ENCODE results near the gene AK3. TPM values are rescaled to one million over a fixed set of nuclear protein-coding genes. Genes with fewer than 3 reads are reported as not detected.

The AK3 gene
- total and polyA plus RNA-seq, 10 of the 15 experiments (the other 5 are each of a cell fraction or from before 2014, with no cell fraction given): 14.2 to 86.6 (median 43.9) TPM

- TF ChIP-seq ZBTB33 (IDR thresholded peaks at IDR 0.05): no peak
Observed at GRCh38 chr9:4667681-4668080, 73.3 kb downstream of the AK3 start (continued).

GRCh38 chr9:4666042-4666699 is 74.8 kb downstream of the AK3 start, which contains the start of gene SPATA6L:
Gene SPATA6L, minus strand, starts transcription at chr9:4666480. Its CDS starts 230 bp downstream, at chr9:4666250.
- peaks cover 21% of the 10 kb centered on the region for H3K4me1 ChIP-seq (ENCODE audit: control insufficient read depth, insufficient read depth, low read length)
- FAIRE-seq (no peak), ATAC-seq (peak; percentile 45), DNase-seq (ENCODE audit: low read depth, low spot score) (no peak)
- peak within 1 kb of the TSS; percentile 65 for H3K4me3 ChIP-seq
- H3K4me2 ChIP-seq (ENCODE audit: control insufficient read depth, insufficient read depth): peak within 1 kb of the TSS; percentile 97
- in situ Hi-C loops (cut with MboI) (no loop called here), intact Hi-C loops (cut with micrococcal nuclease; ENCODE audit: unreplicated experiment) (loop anchor here (10.0 kb wide), 1 partner anchor 779 kb away; no protein-coding TSS in a partner anchor)
- H3K9me3 ChIP-seq (replicated peaks; ENCODE audit: control insufficient read depth, insufficient read depth, low read length): no peaks in the 10 kb centered on the region
- no peak within 1 kb of the TSS; the same call in 1 of the 2 replicates for H3K27ac ChIP-seq (ENCODE audit: control insufficient read depth, insufficient read depth)
- RAD21 ChIA-PET (ENCODE audit: unreplicated experiment): interaction anchor here (0.7 to 2.7 kb wide), 6 partner anchors 10 to 305 kb away, joined by 3 to 11 read pairs (median 4); partner anchors contain the start of gene AK3
- peak within 1 kb of the TSS; percentile 57 for H2AFZ ChIP-seq (ENCODE audit: control insufficient read depth, low read depth, low read length)
- H3K79me2 ChIP-seq (ENCODE audit: control insufficient read depth, insufficient read depth, low read length): peaks cover 5% of the 10 kb centered on the region
- POLR2A ChIA-PET: interaction anchor here (0.9 to 1.6 kb wide), 4 partner anchors 10 to 74 kb away, joined by 3 to 6 read pairs (median 4); no protein-coding TSS in a partner anchor
- BruUV-seq (replicated peaks): TSS peak; percentile 40
- CTCF ChIA-PET: interaction anchor here (0.7 to 3.5 kb wide), 12 partner anchors 9 to 284 kb away, joined by 3 to 14 read pairs (median 4); partner anchors contain the start of genes AK3 and CDC37L1
- no peaks in the 10 kb centered on the region for H3K36me3 ChIP-seq (ENCODE audit: control insufficient read depth in 2 of 2, insufficient read depth in 2 of 2, low read length in 1 of 2)
- WGBS (ENCODE audit: insufficient coverage, insufficient replicate concordance, low lambda C conversion rate, missing lambda C conversion rate): 7% methylated on average over 36 of the region's 36 CpGs
- peak within 1 kb of the TSS; percentile 64 for H3K9ac ChIP-seq (ENCODE audit: control insufficient read depth, insufficient read depth, low read length)
- no peaks in the 10 kb centered on the region; the same call in 1 of the 2 replicates for H4K20me1 ChIP-seq (ENCODE audit: control insufficient read depth, insufficient read depth)
- SMC1A ChIA-PET (ENCODE audit: uncharacterized antibody, unreplicated experiment): interaction anchor here (0.6 to 1.7 kb wide), 10 partner anchors 11 to 929 kb away, joined by 3 to 5 read pairs (median 3); no protein-coding TSS in a partner anchor
- no peaks in the 10 kb centered on the region for H3K27me3 ChIP-seq (replicated peaks in 1 of 2; ENCODE audit: control insufficient read depth in 2 of 2, insufficient read depth in 2 of 2, low read length in 1 of 2)
- TF ChIP-seq NR2C1 (IDR thresholded peaks at IDR 0.05): no peak
- TF ChIP-seq TCF7 (IDR thresholded peaks at IDR 0.05; ENCODE audit: borderline replicate concordance): no peak
- TF ChIP-seq HDAC6 (IDR thresholded peaks at IDR 0.05; ENCODE audit: unreplicated experiment): peak; percentile 83
- TF ChIP-seq HCFC1 (IDR thresholded peaks at IDR 0.05; ENCODE audit: low read length): 0 out of 2 replicates have a peak, but pooled peaks have one; percentile 17
- no peak for TF ChIP-seq MXI1 (IDR thresholded peaks at IDR 0.05; ENCODE audit: low read depth, low read length)
- peak; percentile 90 for TF ChIP-seq MLLT1 (IDR thresholded peaks at IDR 0.05)
- no peak for TF ChIP-seq SIN3A (IDR thresholded peaks at IDR 0.05; ENCODE audit: low read depth, low read length)
- no peak for TF ChIP-seq ESRRA (IDR thresholded peaks at IDR 0.05; ENCODE audit: low read length)
- peak; percentile 33; the same call in 1 of the 2 replicates for TF ChIP-seq CREB1 (IDR thresholded peaks at IDR 0.05; ENCODE audit: low read depth)
- TF ChIP-seq MEF2B (IDR thresholded peaks at IDR 0.05; ENCODE audit: partially characterized antibody, poor library complexity, severe bottlenecking): peak; percentile 79
- no peak for TF ChIP-seq ZNF217 (IDR thresholded peaks at IDR 0.05)
- no peak for TF ChIP-seq E4F1 (IDR thresholded peaks at IDR 0.05; ENCODE audit: borderline replicate concordance, partially characterized antibody)
- TF ChIP-seq POLR2AphosphoS5 (IDR thresholded peaks at IDR 0.05; ENCODE audit: low read length): 0 out of 2 replicates have a peak, but pooled peaks have one; percentile 25
